BJ (cell line): ENCODE results near the gene RABEP2. TPM values are rescaled to one million over a fixed set of nuclear protein-coding genes. Genes with fewer than 3 reads are reported as not detected.
"Not testable (repeated sequence)": the region's sequence is repeated elsewhere in the genome, so short reads cannot be mapped to it uniquely, and the experiment has no call there.

Source experiments
- CTCF ChIA-PET: fragments of 350-600 bp; formaldehyde crosslinking; extraction: SDS; loops from one replicate; lab custom pipeline; 2021; ENCODE audit warnings: antibody characterized with exemption, inconsistent platforms; lab: Yijun Ruan, JAX
- POLR2A ChIA-PET: fragments of 300-600 bp; sonication (Branson Sonifier 250); formaldehyde crosslinking; extraction: SDS; loops from one replicate; lab custom pipeline; 2021; ENCODE audit warnings: antibody characterized with exemption; lab: Charles Lee
- DNase-seq: peaks from one replicate; pipeline ENCODE4 v3.0.0-alpha.2; 2011; ENCODE audit warnings: low read depth
- H3K27me3 ChIP-seq: 2 replicates; pipeline ENCODE4 v1.6.0; 2011; ENCODE audit warnings: low read length; ENCODE audit not compliant: control insufficient read depth, insufficient read depth
- H3K36me3 ChIP-seq: 2 replicates; pipeline ENCODE4 v1.5.1; 2011; ENCODE audit warnings: low read length; ENCODE audit not compliant: control insufficient read depth, insufficient read depth
- H3K4me3 ChIP-seq: 2 replicates; pipeline ENCODE4 v1.5.1; 2011; ENCODE audit warnings: low read depth, mild to moderate bottlenecking, control low read depth, low read length
- polyA plus RNA-seq: library from polyadenylated mRNA; depleted of rRNA; stranded (reverse); fragments of >200 nt; gene quantifications from 2 replicates; pipeline ENCODE4 v1.2.3, GENCODE V29; 2011
- TF ChIP-seq, protein P1 (sequence below): IDR thresholded peaks from 2 replicates; pipeline ENCODE4 v1.5.1; 2011; ENCODE audit warnings: low read depth, mild to moderate bottlenecking, control low read depth, inconsistent platforms, low read length, moderate library complexity; ENCODE audit not compliant: insufficient read depth

Gene RABEP2
- polyA plus RNA-seq, 1 experiment: 20.4 TPM

DNA sequence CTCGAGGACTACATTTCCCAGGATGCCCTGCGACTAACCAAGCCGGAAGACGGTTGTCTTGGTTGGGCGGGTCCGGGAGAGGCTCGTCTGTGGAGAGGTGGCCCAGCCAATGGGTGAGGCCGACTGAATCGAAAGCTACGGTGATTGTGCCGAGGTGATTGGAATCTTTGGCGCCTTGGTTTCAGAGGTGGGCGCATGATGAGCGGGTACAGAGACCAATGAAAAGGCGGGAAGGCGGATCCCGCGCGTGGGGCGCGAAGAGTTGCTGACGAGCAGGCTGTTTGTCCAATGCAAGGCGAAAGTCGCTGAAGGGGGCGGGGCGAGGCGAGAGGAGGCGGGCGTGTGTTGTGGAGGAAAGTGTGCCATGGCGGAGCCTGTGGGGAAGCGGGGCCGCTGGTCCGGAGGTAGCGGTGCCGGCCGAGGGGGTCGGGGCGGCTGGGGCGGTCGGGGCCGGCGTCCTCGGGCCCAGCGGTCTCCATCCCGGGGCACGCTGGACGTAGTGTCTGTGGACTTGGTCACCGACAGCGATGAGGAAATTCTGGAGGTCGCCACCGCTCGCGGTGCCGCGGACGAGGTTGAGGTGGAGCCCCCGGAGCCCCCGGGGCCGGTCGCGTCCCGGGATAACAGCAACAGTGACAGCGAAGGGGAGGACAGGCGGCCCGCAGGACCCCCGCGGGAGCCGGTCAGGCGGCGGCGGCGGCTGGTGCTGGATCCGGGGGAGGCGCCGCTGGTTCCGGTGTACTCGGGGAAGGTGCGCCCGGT, 25.8 kb upstream of the RABEP2 start, which contains the start of gene NFATC2IP:
Gene NFATC2IP, plus strand, starts transcription at position 290 of the 762 bp plus-strand sequence. Its CDS starts 75 bp downstream, at position 365.
- DNase-seq: peak; percentile 99
- Histone ChIP-seq H3K4me3 (peak within 1 kb of the TSS; percentile 88), H3K27me3 (no peaks in the 10 kb centered on the region), H3K36me3 (peaks cover 3% of the 10 kb centered on the region; the same call in 1 of the 2 replicates)
- CTCF ChIA-PET: interaction anchor here (1.0 to 1.6 kb wide), 2 partner anchors 23 to 87 kb away, joined by 4 to 5 read pairs; partner anchors contain the start of gene SH2B1
- POLR2A ChIA-PET: interaction anchor here (0.6 to 0.7 kb wide), 2 partner anchors 94 to 460 kb away, joined by 3 to 6 read pairs; no protein-coding TSS in a partner anchor
- TF ChIP-seq, protein P1, sequence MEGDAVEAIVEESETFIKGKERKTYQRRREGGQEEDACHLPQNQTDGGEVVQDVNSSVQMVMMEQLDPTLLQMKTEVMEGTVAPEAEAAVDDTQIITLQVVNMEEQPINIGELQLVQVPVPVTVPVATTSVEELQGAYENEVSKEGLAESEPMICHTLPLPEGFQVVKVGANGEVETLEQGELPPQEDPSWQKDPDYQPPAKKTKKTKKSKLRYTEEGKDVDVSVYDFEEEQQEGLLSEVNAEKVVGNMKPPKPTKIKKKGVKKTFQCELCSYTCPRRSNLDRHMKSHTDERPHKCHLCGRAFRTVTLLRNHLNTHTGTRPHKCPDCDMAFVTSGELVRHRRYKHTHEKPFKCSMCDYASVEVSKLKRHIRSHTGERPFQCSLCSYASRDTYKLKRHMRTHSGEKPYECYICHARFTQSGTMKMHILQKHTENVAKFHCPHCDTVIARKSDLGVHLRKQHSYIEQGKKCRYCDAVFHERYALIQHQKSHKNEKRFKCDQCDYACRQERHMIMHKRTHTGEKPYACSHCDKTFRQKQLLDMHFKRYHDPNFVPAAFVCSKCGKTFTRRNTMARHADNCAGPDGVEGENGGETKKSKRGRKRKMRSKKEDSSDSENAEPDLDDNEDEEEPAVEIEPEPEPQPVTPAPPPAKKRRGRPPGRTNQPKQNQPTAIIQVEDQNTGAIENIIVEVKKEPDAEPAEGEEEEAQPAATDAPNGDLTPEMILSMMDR: no peak

DNA sequence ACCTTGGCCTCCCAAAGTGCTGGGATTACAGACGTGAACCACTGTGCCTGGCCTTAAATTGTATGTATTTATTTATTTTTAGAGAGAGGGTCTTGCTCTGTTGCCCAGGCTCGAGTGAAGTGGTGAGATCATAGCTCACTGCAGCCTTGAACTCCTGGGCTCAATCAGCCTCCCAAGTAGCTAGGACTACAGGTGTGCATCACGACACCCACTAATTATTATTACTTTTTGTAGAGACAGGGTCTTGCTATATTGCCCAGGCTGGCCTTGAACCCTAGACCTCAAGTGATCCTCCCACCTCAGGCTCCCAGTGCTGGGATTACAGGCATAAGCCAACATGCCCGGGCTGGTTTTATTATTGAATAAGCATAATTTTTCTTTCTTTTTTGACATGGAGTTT, 21.6 kb upstream of the RABEP2 start:
- POLR2A ChIA-PET: no interaction called here
- CTCF ChIA-PET: interaction anchor here (1.1 to 2.0 kb wide), 2 partner anchors 30 to 68 kb away, joined by 3 to 5 read pairs; partner anchors contain the start of gene ATP2A1
- no peak for DNase-seq
- TF ChIP-seq, protein P1: no peak
- Histone ChIP-seq H3K4me3 (no peak overlapping the region), H3K27me3 (no peaks in the 10 kb centered on the region; the same call in 1 of the 2 replicates), H3K36me3 (no peaks in the 10 kb centered on the region)

DNA sequence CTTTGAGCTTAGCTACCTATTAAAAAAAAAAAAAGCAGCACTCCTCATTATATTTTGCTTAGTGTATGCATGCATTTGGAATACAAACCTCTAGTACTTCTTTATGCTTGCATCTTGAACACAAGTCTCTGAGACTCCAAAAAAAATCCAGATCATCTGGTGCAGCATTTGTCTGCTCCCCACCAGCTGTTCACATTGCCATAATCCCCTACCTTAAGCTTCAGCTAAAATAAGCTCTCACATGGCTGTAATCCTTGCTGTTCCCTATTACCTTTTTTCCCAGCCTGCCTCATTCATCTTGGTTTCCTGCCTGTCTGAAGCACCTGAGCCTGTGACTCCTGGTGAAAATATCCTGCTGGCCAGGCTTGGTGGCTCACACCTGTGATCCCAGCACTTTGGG, 18.2 kb upstream of the RABEP2 start:
- TF ChIP-seq, protein P1: no peak
- ChIA-PET POLR2A (no interaction called here), CTCF (interaction anchor here (1.1 to 3.1 kb wide), 4 partner anchors 11 to 80 kb away, joined by 3 to 20 read pairs (median 4); partner anchors contain the start of gene CD19)
- no peak for DNase-seq
- no peaks in the 10 kb centered on the region; the same call in 1 of the 2 replicates for H3K27me3 ChIP-seq
- no peaks in the 10 kb centered on the region for H3K36me3 ChIP-seq
- no peak overlapping the region for H3K4me3 ChIP-seq

DNA sequence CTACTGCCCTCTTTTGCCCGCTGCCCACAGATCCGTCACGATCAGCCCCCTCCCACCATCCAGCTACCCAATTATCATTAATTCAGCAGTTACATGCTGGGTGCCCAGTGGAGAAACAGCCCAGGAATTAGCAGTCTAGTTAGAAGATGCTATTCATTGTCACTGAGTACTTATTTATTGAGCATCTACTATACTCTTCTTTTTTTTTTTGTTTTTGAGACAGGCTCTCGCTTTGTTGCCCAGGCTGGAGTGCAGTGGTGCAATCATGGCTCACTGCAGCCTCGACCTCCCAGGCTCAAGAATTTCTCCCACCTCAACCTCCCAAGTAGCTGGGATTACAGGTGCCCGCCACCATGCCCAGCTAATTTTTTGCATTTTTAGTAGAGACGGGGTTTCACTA, 14.8 kb upstream of the RABEP2 start:
- POLR2A ChIA-PET, H3K27me3 ChIP-seq, H3K4me3 ChIP-seq, H3K36me3 ChIP-seq, CTCF ChIA-PET, DNase-seq: not testable (repeated sequence)

DNA sequence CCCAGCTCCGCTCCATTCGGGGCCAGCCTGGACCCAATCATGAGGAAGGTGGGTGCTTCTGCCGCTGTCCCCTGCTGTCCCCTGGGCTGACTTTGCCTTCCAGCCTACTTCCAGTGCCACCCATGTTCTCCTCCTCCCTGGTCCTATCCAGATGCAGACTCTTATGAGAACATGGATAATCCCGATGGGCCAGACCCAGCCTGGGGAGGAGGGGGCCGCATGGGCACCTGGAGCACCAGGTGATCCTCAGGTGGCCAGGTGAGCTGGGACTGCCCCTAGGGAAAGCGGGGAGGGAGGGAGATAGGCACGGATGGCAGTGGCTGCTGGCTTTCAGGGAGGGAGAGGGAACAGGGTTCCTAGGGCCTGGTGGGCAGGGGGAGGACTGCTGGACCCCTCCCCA, 13.7 kb upstream of the RABEP2 start:
- ChIA-PET POLR2A (no interaction called here), CTCF (interaction anchor here (0.6 kb wide), 1 partner anchor 9 kb away, joined by 3 read pairs; no protein-coding TSS in a partner anchor)
- TF ChIP-seq, protein P1: no peak
- Histone ChIP-seq H3K27me3 (no peaks in the 10 kb centered on the region; the same call in 1 of the 2 replicates), H3K4me3 (no peak overlapping the region), H3K36me3 (no peaks in the 10 kb centered on the region)
- no peak for DNase-seq
